H9 (cell line): ENCODE data around the gene NXPH4. TPM values are rescaled to one million over a fixed set of nuclear protein-coding genes. Genes with fewer than 3 reads are reported as not detected.
A peak's percentile ranks its signal among the peaks of the same experiment; 100 is the strongest.

Source experiments
- DNase-seq: peaks from one replicate; pipeline ENCODE4 v3.0.0-alpha.2; 2017
- H2AFZ ChIP-seq: one replicate; pipeline ENCODE4 v1.6.1; 2013; ENCODE audit warnings: mild to moderate bottlenecking, low read length, control low read depth, moderate library complexity
- H2AK5ac ChIP-seq: 2 replicates; pipeline ENCODE4 v1.6.1; 2013; ENCODE audit warnings: low read length, control low read depth, mixed read lengths; ENCODE audit not compliant: insufficient read length
- H2BK120ac ChIP-seq: one replicate; pipeline ENCODE4 v1.6.1; 2013; ENCODE audit warnings: low read depth, mild to moderate bottlenecking, low read length, control low read depth, inconsistent platforms; ENCODE audit not compliant: poor library complexity, severe bottlenecking
- H2BK12ac ChIP-seq: 2 replicates; pipeline ENCODE4 v1.6.1; 2013; ENCODE audit warnings: low read length, control low read depth, mixed read lengths, low read depth; ENCODE audit not compliant: insufficient read length
- H2BK15ac ChIP-seq: 2 replicates; pipeline ENCODE4 v1.6.1; 2013; ENCODE audit warnings: low read depth, low read length, control low read depth
- H2BK20ac ChIP-seq: one replicate; pipeline ENCODE4 v1.6.1; 2013; ENCODE audit warnings: low read depth, mild to moderate bottlenecking, low read length, control low read depth, inconsistent platforms; ENCODE audit not compliant: poor library complexity, severe bottlenecking
- H2BK5ac ChIP-seq: 2 replicates; pipeline ENCODE4 v1.6.1; 2013; ENCODE audit warnings: low read length, control low read depth, mixed read lengths; ENCODE audit not compliant: insufficient read length
- H3K14ac ChIP-seq: 2 replicates; pipeline ENCODE4 v1.6.1; 2013; ENCODE audit warnings: low read length, control low read depth; ENCODE audit not compliant: insufficient read depth
- H3K18ac ChIP-seq: 2 replicates; pipeline ENCODE4 v1.6.1; 2013; ENCODE audit warnings: low read depth, mild to moderate bottlenecking, mixed read lengths, low read length, control low read depth; ENCODE audit not compliant: insufficient read length
- H3K23ac ChIP-seq: 2 replicates; pipeline ENCODE4 v1.6.1; 2013; ENCODE audit warnings: low read length, control low read depth, mixed read lengths, low read depth; ENCODE audit not compliant: insufficient read length
- H3K23me2 ChIP-seq: 2 replicates; pipeline ENCODE4 v1.6.1; 2013; ENCODE audit warnings: low read depth, mild to moderate bottlenecking, mixed read lengths, low read length, control low read depth; ENCODE audit not compliant: insufficient read length, poor library complexity, severe bottlenecking
- H3K27ac ChIP-seq: 2 replicates; pipeline ENCODE4 v1.5.1; 2013; ENCODE audit warnings: low read length, control low read depth, mixed read lengths, low read depth; ENCODE audit not compliant: insufficient read length
- H3K27me3 ChIP-seq: 2 replicates; pipeline ENCODE4 v1.6.1; 2013; ENCODE audit warnings: low read length, control low read depth, inconsistent platforms; ENCODE audit not compliant: insufficient read depth
- H3K4ac ChIP-seq: 2 replicates; pipeline ENCODE4 v1.6.1; 2013; ENCODE audit warnings: low read depth, mild to moderate bottlenecking, control low read depth, inconsistent platforms, low read length, moderate library complexity
- H3K4me1 ChIP-seq: 2 replicates; pipeline ENCODE4 v1.6.1; 2013; ENCODE audit warnings: low read length, control low read depth, inconsistent platforms; ENCODE audit not compliant: insufficient read depth
- H3K4me2 ChIP-seq: 2 replicates; pipeline ENCODE4 v1.6.1; 2013; ENCODE audit warnings: low read length, control low read depth, mixed read lengths; ENCODE audit not compliant: insufficient read length, insufficient read depth
- H3K56ac ChIP-seq: 2 replicates; pipeline ENCODE4 v1.6.1; 2013; ENCODE audit warnings: low read depth, mild to moderate bottlenecking, mixed read lengths, low read length, control low read depth; ENCODE audit not compliant: insufficient read length
- H3K79me1 ChIP-seq: 2 replicates; pipeline ENCODE4 v1.6.1; 2013; ENCODE audit warnings: low read depth, mild to moderate bottlenecking, moderate library complexity, low read length, control low read depth, inconsistent platforms; ENCODE audit not compliant: insufficient read depth, poor library complexity, severe bottlenecking
- H3K79me2 ChIP-seq: 2 replicates; pipeline ENCODE4 v1.6.1; 2013; ENCODE audit warnings: low read length, control low read depth, inconsistent platforms; ENCODE audit not compliant: insufficient read depth
- H3K9ac ChIP-seq: 2 replicates; pipeline ENCODE4 v1.6.1; 2013; ENCODE audit warnings: low read length, control low read depth, mixed read lengths; ENCODE audit not compliant: insufficient read length; ENCODE audit errors: extremely low read depth
- H3K9me3 ChIP-seq: one replicate; pipeline ENCODE4 v1.6.1; 2013; ENCODE audit warnings: low read depth, low read length, inconsistent platforms; ENCODE audit not compliant: control insufficient read depth
- H3T11ph ChIP-seq: one replicate; pipeline ENCODE4 v1.6.1; 2013; ENCODE audit warnings: mild to moderate bottlenecking, low read length, control low read depth, inconsistent platforms
- H4K20me1 ChIP-seq: one replicate; pipeline ENCODE4 v1.6.1; 2013; ENCODE audit not compliant: control insufficient read depth, insufficient read length, insufficient read depth
- H4K5ac ChIP-seq: 2 replicates; pipeline ENCODE4 v1.6.1; 2013; ENCODE audit warnings: low read depth, mild to moderate bottlenecking, mixed read lengths, low read length, control low read depth; ENCODE audit not compliant: insufficient read length
- H4K8ac ChIP-seq: replicated peaks from 2 replicates; pipeline ENCODE4 v1.6.1; 2013; ENCODE audit warnings: low read length, control low read depth, mixed read lengths, low read depth; ENCODE audit not compliant: insufficient read length
- H4K91ac ChIP-seq: 2 replicates; pipeline ENCODE4 v1.6.1; 2013; ENCODE audit warnings: low read depth, mild to moderate bottlenecking, moderate library complexity, mixed read lengths, low read length, control low read depth; ENCODE audit not compliant: insufficient read length
- H3K27ac Mint-ChIP-seq, 3 experiments: 2 replicates in 2 of 3; 3 replicates in 1 of 3; pipeline ENCODE4 v1.8.0; 2020 to 2021; ENCODE audit warnings: mixed read lengths in 3 of 3, mild to moderate bottlenecking in 1 of 3, moderate library complexity in 1 of 3
- H3K27me3 Mint-ChIP-seq: 2 replicates; pipeline ENCODE4 v1.8.0; 2021; ENCODE audit warnings: low read depth, mild to moderate bottlenecking, moderate library complexity, mixed read lengths
- H3K36me3 Mint-ChIP-seq, 3 experiments: 2 replicates in 2 of 3; 3 replicates in 1 of 3; pipeline ENCODE4 v1.8.0; 2020 to 2021; ENCODE audit warnings: low read depth in 3 of 3, mixed read lengths in 3 of 3; ENCODE audit not compliant: insufficient read depth in 1 of 3
- H3K4me1 Mint-ChIP-seq, 2 experiments: 2 replicates each; pipeline ENCODE4 v1.8.0; 2020; ENCODE audit warnings: mixed read lengths in 2 of 2
- H3K4me3 Mint-ChIP-seq, 2 experiments: 2 replicates in 1 of 2; 3 replicates in 1 of 2; pipeline ENCODE4 v1.8.0; 2020 to 2021; ENCODE audit warnings: mild to moderate bottlenecking in 2 of 2, mixed read lengths in 2 of 2, moderate library complexity in 1 of 2
- H3K9me3 Mint-ChIP-seq, 2 experiments: 2 replicates in 1 of 2; 3 replicates in 1 of 2; pipeline ENCODE4 v1.8.0; 2020; ENCODE audit warnings: mild to moderate bottlenecking in 2 of 2, mixed read lengths in 2 of 2, moderate library complexity in 1 of 2
- CTCF ChIP-seq: fragments of 200-600 bp; sonication (generic); conservative IDR thresholded peaks from 3 replicates; pipeline ENCODE4 v1.8.0; 2021; ENCODE audit warnings: antibody characterized with exemption, mild to moderate bottlenecking
- WGBS: extraction: QIAGEN DNeasy Blood & Tissue Kit; methylation state at CpG from one replicate; pipeline ENCODE4 v1.1.7; 2013; ENCODE audit warnings: missing lambda C conversion rate, low lambda C conversion rate, mixed read lengths; ENCODE audit not compliant: insufficient read length; ENCODE audit errors: extremely low coverage; 5-methylcytosine and 5-hydroxymethylcytosine counted together
- total RNA-seq: library from RNA; stranded (reverse); gene quantifications from 2 replicates; pipeline ENCODE4 v1.2.1, GENCODE V29; 2021

NXPH4 gene
- total RNA-seq, 1 experiment from 2014 or later, result 2.1 TPM

GRCh38 chr12:57240066-57240921 is 23.7 kb downstream of the NXPH4 start:
- peak overlapping the region; percentile 82 for H3K4me2 ChIP-seq
- no peak overlapping the region for H2BK12ac ChIP-seq
- Mint-ChIP-seq H3K4me3 (peak overlapping the region; percentile 72 to 84), H3K9me3 (no peaks in the 10 kb centered on the region), H3K4me1 (peaks cover 61 to 75% of the 10 kb centered on the region in 2 experiments), H3K36me3 (peaks cover 0 to 2% (median 0%) of the 10 kb centered on the region in 3 experiments; a peak in 4 of 7 replicates), H3K27ac (peak overlapping the region in 1 of 3 experiments; percentile 78; a peak in 2 of 7 replicates), H3K27me3 (peaks cover 92% of the 10 kb centered on the region)
- H2AFZ ChIP-seq, result no peak overlapping the region
- H2BK15ac ChIP-seq, result no peak overlapping the region
- H3K23me2 ChIP-seq, result peaks cover 29% of the 10 kb centered on the region
- H3K9me3 ChIP-seq, result no peaks in the 10 kb centered on the region
- no peak overlapping the region for H3K27ac ChIP-seq
- no peak overlapping the region for H3K4ac ChIP-seq
- peaks cover 56% of the 10 kb centered on the region for H3K27me3 ChIP-seq
- H3K4me1 ChIP-seq, result 0 out of 2 replicates have a peak, but pooled peaks cover 4% of the 10 kb centered on the region
- no peaks in the 10 kb centered on the region for H3K79me2 ChIP-seq
- H3K18ac ChIP-seq, result no peak overlapping the region
- H2AK5ac ChIP-seq, result no peak overlapping the region
- no peak overlapping the region for H2BK120ac ChIP-seq
- no peak overlapping the region for H3T11ph ChIP-seq
- WGBS, result no CpG with 5 or more reads among the region's 72 CpGs
- peak; percentile 64 for DNase-seq
- H2BK20ac ChIP-seq, result no peak overlapping the region
- H3K79me1 ChIP-seq, result no peaks in the 10 kb centered on the region
- H3K23ac ChIP-seq, result no peak overlapping the region
- H3K14ac ChIP-seq, result peak overlapping the region; percentile 87; the same call in 1 of the 2 replicates
- peak overlapping the region; percentile 25 for H3K9ac ChIP-seq
- peaks cover 3% of the 10 kb centered on the region for H4K20me1 ChIP-seq
- H4K5ac ChIP-seq, result no peak overlapping the region
- no peak overlapping the region for H2BK5ac ChIP-seq
- no peak for TF ChIP-seq CTCF
- H3K56ac ChIP-seq, result no peak overlapping the region
- no peak overlapping the region for H4K91ac ChIP-seq
- H4K8ac ChIP-seq, result no peak overlapping the region
